Measurements from ENCODE around the gene NUDT16L1. TPM values are rescaled to one million over a fixed set of nuclear protein-coding genes. Genes with fewer than 3 reads are reported as not detected.

Gene NUDT16L1
- total and polyA plus RNA-seq, 7 experiments from 2014 or later: 42.8 to 133 (median 61.5) TPM

DNA sequence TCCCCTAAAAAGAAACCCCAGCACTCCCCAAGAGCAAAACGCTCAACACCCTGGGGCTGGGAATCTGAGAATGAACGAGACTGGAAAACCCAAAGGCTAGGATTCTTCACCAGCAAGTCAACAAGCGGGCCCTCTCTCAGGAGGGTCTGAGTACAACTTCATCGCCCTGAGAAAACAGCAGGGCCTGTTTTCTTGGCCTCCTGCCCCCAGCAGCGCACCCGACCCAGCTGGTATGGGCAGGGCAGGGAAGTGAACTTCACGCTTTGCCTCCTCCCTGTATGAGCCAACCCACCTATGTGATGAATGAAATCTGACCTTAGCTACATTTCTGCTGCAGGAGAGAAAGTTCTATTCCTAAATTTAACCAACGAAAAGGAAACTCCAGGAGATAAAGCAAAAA is 11.1 kb downstream of the NUDT16L1 start:
- no peak overlapping the region for H3K4me3 Mint-ChIP-seq
- Histone ChIP-seq H3K36me3 (ENCODE audit: control insufficient read depth in 2 of 3, insufficient read depth in 3 of 3, low read length in 3 of 3) (peaks cover 0 to 65% (median 13%) of the 10 kb centered on the region in 3 experiments), H3K27ac (ENCODE audit: low read depth, low read length) (no peak overlapping the region), H3K4me3 (ENCODE audit: low read length) (no peak overlapping the region), H3K4me1 (ENCODE audit: control insufficient read depth in 2 of 2, insufficient read depth in 2 of 2, low read length in 2 of 2) (no peaks in the 10 kb centered on the region), H3K9me3 (ENCODE audit: control insufficient read depth in 2 of 3, low read length in 3 of 3) (no peaks in the 10 kb centered on the region), H3K27me3 (ENCODE audit: control insufficient read depth in 2 of 2, insufficient read depth in 2 of 2, low read length in 2 of 2) (no peaks in the 10 kb centered on the region)
- peaks cover 6 to 29% (median 11%) of the 10 kb centered on the region in 5 donors for H3K36me3 Mint-ChIP-seq
- ChIA-PET CTCF (no interaction called here), POLR2A (interaction anchor here (1.5 kb wide), 1 partner anchor 11 kb away, joined by 5 read pairs; the partner anchor contains the start of gene NUDT16L1)
- no peak overlapping the region for H3K27ac Mint-ChIP-seq
- H3K9me3 Mint-ChIP-seq: no peaks in the 10 kb centered on the region
- intact Hi-C loops (cut with micrococcal nuclease): no loop called here
- DNase-seq (no peak), ATAC-seq (no peak)
- H3K27me3 Mint-ChIP-seq: no peaks in the 10 kb centered on the region
- H3K4me1 Mint-ChIP-seq: peaks cover 0 to 7% (median 0%) of the 10 kb centered on the region in 7 donors

DNA sequence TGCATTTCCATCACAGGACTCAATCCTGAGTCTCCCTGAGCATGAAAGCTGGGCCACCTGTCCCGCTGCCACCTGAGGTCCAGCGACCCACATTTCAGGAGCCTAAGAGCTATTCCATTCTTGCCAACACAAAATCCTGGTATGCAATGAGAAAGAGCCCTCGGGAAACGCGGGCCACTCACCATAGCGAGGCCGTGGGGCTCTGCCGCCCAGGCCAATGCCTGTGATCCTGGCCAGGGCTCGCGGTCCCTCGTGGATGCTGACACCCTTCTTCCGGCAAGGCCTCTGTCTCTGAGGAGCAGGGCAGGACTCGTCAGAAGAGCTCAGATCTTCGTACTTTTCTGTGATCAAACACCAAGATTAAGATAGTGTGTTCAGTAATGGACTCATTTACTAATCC is 11.6 kb downstream of the NUDT16L1 start:
- Histone ChIP-seq H3K4me3 (ENCODE audit: low read length) (no peak overlapping the region), H3K36me3 (ENCODE audit: control insufficient read depth in 2 of 3, insufficient read depth in 3 of 3, low read length in 3 of 3) (peaks cover 0 to 62% (median 13%) of the 10 kb centered on the region in 3 experiments), H3K9me3 (ENCODE audit: control insufficient read depth in 2 of 3, low read length in 3 of 3) (no peaks in the 10 kb centered on the region), H3K27me3 (ENCODE audit: control insufficient read depth in 2 of 2, insufficient read depth in 2 of 2, low read length in 2 of 2) (no peaks in the 10 kb centered on the region), H3K4me1 (ENCODE audit: control insufficient read depth in 2 of 2, insufficient read depth in 2 of 2, low read length in 2 of 2) (no peaks in the 10 kb centered on the region), H3K27ac (ENCODE audit: low read depth, low read length) (no peak overlapping the region)
- ATAC-seq (no peak), DNase-seq (no peak)
- Mint-ChIP-seq H3K27me3 (no peaks in the 10 kb centered on the region), H3K4me1 (peaks cover 0 to 4% (median 0%) of the 10 kb centered on the region in 7 donors), H3K27ac (no peak overlapping the region), H3K36me3 (peaks cover 2 to 29% (median 12%) of the 10 kb centered on the region in 5 donors), H3K9me3 (no peaks in the 10 kb centered on the region), H3K4me3 (no peak overlapping the region)
- intact Hi-C loops (cut with micrococcal nuclease): no loop called here
- ChIA-PET POLR2A (interaction anchor here (1.5 kb wide), 1 partner anchor 12 kb away, joined by 5 read pairs; the partner anchor contains the start of gene NUDT16L1), CTCF (no interaction called here)

DNA sequence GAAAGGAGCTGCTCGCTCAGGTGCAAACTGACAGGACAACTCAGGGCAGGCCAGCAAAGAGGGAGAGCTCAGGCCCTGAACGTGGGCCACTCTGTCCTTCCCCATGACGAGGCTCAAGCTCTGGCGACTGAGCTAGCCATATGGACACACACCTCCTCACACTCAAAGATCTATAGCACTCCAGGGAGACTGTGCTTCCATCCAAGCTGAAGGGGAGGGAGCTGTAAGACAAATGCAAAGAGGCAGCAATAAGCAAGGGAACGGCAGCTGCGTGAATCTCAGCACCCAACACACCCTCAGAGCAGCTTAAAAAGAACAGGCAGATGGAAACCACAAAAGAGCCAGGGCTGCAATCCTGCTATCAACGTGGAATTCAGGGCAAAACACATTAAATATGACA is 13.5 kb downstream of the NUDT16L1 start:
- Mint-ChIP-seq H3K27me3 (no peaks in the 10 kb centered on the region), H3K9me3 (no peaks in the 10 kb centered on the region), H3K27ac (no peak overlapping the region), H3K36me3 (peaks cover 4 to 38% (median 12%) of the 10 kb centered on the region in 5 donors), H3K4me3 (no peak overlapping the region), H3K4me1 (peaks cover 0 to 2% (median 0%) of the 10 kb centered on the region in 7 donors)
- DNase-seq (no peak), ATAC-seq (no peak)
- intact Hi-C loops (cut with micrococcal nuclease): no loop called here
- no peak overlapping the region for H3K4me3 ChIP-seq (ENCODE audit: low read length)
- ChIA-PET POLR2A (no interaction called here), CTCF (interaction anchor here (0.7 kb wide), 1 partner anchor 728 kb away, joined by 3 read pairs; no protein-coding TSS in a partner anchor)
- H3K36me3 ChIP-seq (ENCODE audit: control insufficient read depth in 2 of 3, insufficient read depth in 3 of 3, low read length in 3 of 3): peaks cover 0 to 49% (median 13%) of the 10 kb centered on the region in 3 experiments
- no peak overlapping the region for H3K27ac ChIP-seq (ENCODE audit: low read depth, low read length)
- no peaks in the 10 kb centered on the region for H3K9me3 ChIP-seq (ENCODE audit: control insufficient read depth in 2 of 3, low read length in 3 of 3)
- no peaks in the 10 kb centered on the region for H3K4me1 ChIP-seq (ENCODE audit: control insufficient read depth in 2 of 2, insufficient read depth in 2 of 2, low read length in 2 of 2)
- no peaks in the 10 kb centered on the region for H3K27me3 ChIP-seq (ENCODE audit: control insufficient read depth in 2 of 2, insufficient read depth in 2 of 2, low read length in 2 of 2)

DNA sequence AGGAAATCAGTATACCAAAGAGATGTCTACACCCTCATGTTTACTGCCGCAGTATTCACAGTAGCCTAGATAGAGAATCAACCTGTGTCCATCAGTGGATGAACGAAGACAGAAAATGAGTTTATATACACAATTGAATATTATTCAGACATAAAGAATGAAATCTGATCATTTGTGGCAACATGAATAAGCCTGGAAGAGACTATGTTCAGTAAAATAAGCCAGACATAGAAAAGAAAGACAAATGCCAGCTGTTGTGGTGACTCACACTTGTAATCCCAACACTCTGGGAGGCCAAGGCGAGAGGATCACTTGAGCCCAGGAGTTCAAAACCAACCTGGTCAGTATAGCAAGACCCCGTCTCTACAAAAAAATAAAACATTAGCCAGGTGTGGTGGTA is 16.1 kb downstream of the NUDT16L1 start:
- peaks cover 6 to 53% (median 12%) of the 10 kb centered on the region in 5 donors for H3K36me3 Mint-ChIP-seq
- DNase-seq: no peak
- Histone ChIP-seq H3K4me3 (ENCODE audit: low read length) (no peak overlapping the region), H3K4me1 (ENCODE audit: control insufficient read depth in 2 of 2, insufficient read depth in 2 of 2, low read length in 2 of 2) (no peaks in the 10 kb centered on the region), H3K27me3 (ENCODE audit: control insufficient read depth in 2 of 2, insufficient read depth in 2 of 2, low read length in 2 of 2) (no peaks in the 10 kb centered on the region), H3K36me3 (ENCODE audit: control insufficient read depth in 2 of 3, insufficient read depth in 3 of 3, low read length in 3 of 3) (peaks cover 0 to 45% (median 18%) of the 10 kb centered on the region in 3 experiments), H3K27ac (ENCODE audit: low read depth, low read length) (no peak overlapping the region), H3K9me3 (ENCODE audit: control insufficient read depth in 2 of 3, low read length in 3 of 3) (no peaks in the 10 kb centered on the region)
- POLR2A ChIA-PET: interaction anchor here (1.1 kb wide), 1 partner anchor 16 kb away, joined by 3 read pairs; the partner anchor contains the start of gene NUDT16L1
- H3K4me1 Mint-ChIP-seq: peaks cover 0 to 2% (median 0%) of the 10 kb centered on the region in 7 donors
- CTCF ChIA-PET: no interaction called here
- ATAC-seq: no peak
- no peaks in the 10 kb centered on the region for H3K27me3 Mint-ChIP-seq
- H3K9me3 Mint-ChIP-seq: no peaks in the 10 kb centered on the region
- H3K4me3 Mint-ChIP-seq: no peak overlapping the region
- intact Hi-C loops (cut with micrococcal nuclease): no loop called here
- no peak overlapping the region for H3K27ac Mint-ChIP-seq

GRCh38 chr16:4713663-4714501 is 20.5 kb downstream of the NUDT16L1 start:
- Histone ChIP-seq H3K27me3 (ENCODE audit: control insufficient read depth in 2 of 2, insufficient read depth in 2 of 2, low read length in 2 of 2) (no peaks in the 10 kb centered on the region), H3K9me3 (ENCODE audit: control insufficient read depth in 2 of 3, low read length in 3 of 3) (no peaks in the 10 kb centered on the region), H3K4me1 (ENCODE audit: control insufficient read depth in 2 of 2, insufficient read depth in 2 of 2, low read length in 2 of 2) (no peaks in the 10 kb centered on the region), H3K27ac (ENCODE audit: low read depth, low read length) (no peak overlapping the region), H3K36me3 (ENCODE audit: control insufficient read depth in 2 of 3, insufficient read depth in 3 of 3, low read length in 3 of 3) (peaks cover 0 to 36% (median 5%) of the 10 kb centered on the region in 3 experiments), H3K4me3 (ENCODE audit: low read length) (no peak overlapping the region)
- ATAC-seq (no peak), DNase-seq (no peak)
- H3K4me1 Mint-ChIP-seq: no peaks in the 10 kb centered on the region
- POLR2A ChIA-PET: interaction anchor here (1.4 kb wide), 1 partner anchor 18 kb away, joined by 3 read pairs; no protein-coding TSS in a partner anchor
- CTCF ChIA-PET: no interaction called here
- intact Hi-C loops (cut with micrococcal nuclease): no loop called here
- no peak overlapping the region for H3K4me3 Mint-ChIP-seq
- no peaks in the 10 kb centered on the region for H3K9me3 Mint-ChIP-seq
- no peaks in the 10 kb centered on the region for H3K27me3 Mint-ChIP-seq
- H3K36me3 Mint-ChIP-seq: peaks cover 3 to 30% (median 7%) of the 10 kb centered on the region in 5 donors
- no peak overlapping the region for H3K27ac Mint-ChIP-seq

DNA sequence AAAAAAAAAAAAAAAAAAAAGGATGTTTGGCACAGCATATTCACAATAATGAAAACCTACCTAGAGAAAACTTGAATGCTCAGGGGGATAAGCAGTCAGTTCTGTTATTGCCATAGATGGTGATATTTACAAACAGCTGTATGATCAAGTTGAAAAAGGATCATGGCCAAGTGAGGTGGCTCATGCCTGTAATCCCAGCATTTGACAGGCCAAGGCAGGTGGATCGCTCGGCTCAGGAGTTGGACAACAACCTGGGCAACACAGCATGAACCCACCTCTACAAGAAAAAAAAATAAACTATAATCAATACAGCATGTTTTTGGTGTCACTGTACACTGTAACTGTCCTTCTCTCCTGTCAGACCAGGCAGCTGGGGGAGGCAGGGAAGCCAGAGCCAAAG is 21.6 kb downstream of the NUDT16L1 start:
- H3K4me1 ChIP-seq (ENCODE audit: control insufficient read depth in 2 of 2, insufficient read depth in 2 of 2, low read length in 2 of 2): no peaks in the 10 kb centered on the region
- H3K4me1 Mint-ChIP-seq: no peaks in the 10 kb centered on the region
- no peaks in the 10 kb centered on the region for H3K9me3 ChIP-seq (ENCODE audit: control insufficient read depth in 2 of 3, low read length in 3 of 3)
- ATAC-seq (no peak), DNase-seq (no peak)
- CTCF ChIA-PET: no interaction called here
- no peak overlapping the region for H3K4me3 Mint-ChIP-seq
- no peak overlapping the region for H3K4me3 ChIP-seq (ENCODE audit: low read length)
- peaks cover 0 to 27% (median 4%) of the 10 kb centered on the region in 5 donors for H3K36me3 Mint-ChIP-seq
- no peaks in the 10 kb centered on the region for H3K9me3 Mint-ChIP-seq
- no peak overlapping the region for H3K27ac ChIP-seq (ENCODE audit: low read depth, low read length)
- peaks cover 0 to 40% (median 5%) of the 10 kb centered on the region in 3 experiments for H3K36me3 ChIP-seq (ENCODE audit: control insufficient read depth in 2 of 3, insufficient read depth in 3 of 3, low read length in 3 of 3)
- no peaks in the 10 kb centered on the region for H3K27me3 Mint-ChIP-seq
- POLR2A ChIA-PET: no interaction called here
- H3K27me3 ChIP-seq (ENCODE audit: control insufficient read depth in 2 of 2, insufficient read depth in 2 of 2, low read length in 2 of 2): no peaks in the 10 kb centered on the region
- intact Hi-C loops (cut with micrococcal nuclease): no loop called here
- H3K27ac Mint-ChIP-seq: peak overlapping the region in 2 of 9 donors; percentile 47 to 70
